Activated naive CD8-positive, alpha-beta T cell treated with anti-CD3 and anti-CD28 coated beads, Interleukin-2, amount 50 U/mL, for 24 hours (primary cell): ENCODE measurements around the gene PUS1.

Source experiments
- ATAC-seq: fragments of 150-1000 bp; cut with Tn5 transposase; one replicate; pipeline ENCODE4 v1.10.0; 2021
- DNase-seq: peaks from one replicate; pipeline ENCODE4 v3.0.0; 2021
- H3K27ac Mint-ChIP-seq: one replicate; pipeline ENCODE4 v1.8.0; 2021; ENCODE audit warnings: mild to moderate bottlenecking, mixed read lengths
- H3K27me3 Mint-ChIP-seq: one replicate; pipeline ENCODE4 v1.8.0; 2021; ENCODE audit warnings: mixed read lengths
- H3K36me3 Mint-ChIP-seq: one replicate; pipeline ENCODE4 v1.8.0; 2021; ENCODE audit warnings: low read depth, mixed read lengths
- H3K4me1 Mint-ChIP-seq: one replicate; pipeline ENCODE4 v1.8.0; 2021; ENCODE audit warnings: mixed read lengths
- H3K4me3 Mint-ChIP-seq: one replicate; pipeline ENCODE4 v1.8.0; 2021; ENCODE audit warnings: mild to moderate bottlenecking, moderate library complexity, mixed read lengths
- H3K9me3 Mint-ChIP-seq: one replicate; pipeline ENCODE4 v1.8.0; 2021; ENCODE audit warnings: mixed read lengths

PUS1 gene

DNA sequence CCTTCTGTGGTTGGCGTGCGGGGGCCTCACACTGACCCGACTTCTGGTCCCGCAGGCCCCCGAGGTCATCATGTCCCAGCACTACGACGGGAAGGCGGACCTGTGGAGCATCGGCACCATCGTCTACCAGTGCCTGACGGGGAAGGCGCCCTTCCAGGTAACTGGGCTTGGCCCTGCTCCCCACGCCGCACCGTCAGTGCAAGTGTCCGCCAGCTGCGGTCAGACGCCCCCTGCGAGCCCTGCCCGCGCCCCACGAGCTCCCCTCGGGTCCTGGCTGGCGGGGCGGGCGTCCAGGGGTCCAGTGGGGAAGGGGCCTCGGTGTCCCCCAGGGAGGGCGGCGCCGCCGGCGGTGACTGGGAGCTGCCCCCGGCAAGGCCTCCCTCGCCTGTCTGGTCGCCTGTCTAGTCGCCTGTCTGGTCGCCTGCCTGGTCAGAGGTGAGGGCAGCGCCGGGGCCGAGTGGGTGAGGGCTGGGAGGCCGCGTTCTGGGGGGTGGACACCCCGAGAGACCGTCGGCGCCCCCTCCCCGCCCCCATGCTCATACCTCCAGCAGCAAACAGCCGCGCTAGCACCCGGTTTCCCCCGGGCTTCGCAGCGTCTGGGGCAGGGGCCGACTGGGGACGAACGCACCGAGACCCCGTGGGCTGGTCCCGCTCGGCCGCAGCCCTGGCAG lies 19.9 kb upstream of the PUS1 start:
- ATAC-seq (no peak), DNase-seq (no peak)
- no peak overlapping the region for H3K4me3 Mint-ChIP-seq
- no peak overlapping the region for H3K27ac Mint-ChIP-seq
- peaks cover 6% of the 10 kb centered on the region for H3K4me1 Mint-ChIP-seq
- no peaks in the 10 kb centered on the region for H3K27me3 Mint-ChIP-seq
- H3K9me3 Mint-ChIP-seq = no peaks in the 10 kb centered on the region
- H3K36me3 Mint-ChIP-seq = no peaks in the 10 kb centered on the region

DNA sequence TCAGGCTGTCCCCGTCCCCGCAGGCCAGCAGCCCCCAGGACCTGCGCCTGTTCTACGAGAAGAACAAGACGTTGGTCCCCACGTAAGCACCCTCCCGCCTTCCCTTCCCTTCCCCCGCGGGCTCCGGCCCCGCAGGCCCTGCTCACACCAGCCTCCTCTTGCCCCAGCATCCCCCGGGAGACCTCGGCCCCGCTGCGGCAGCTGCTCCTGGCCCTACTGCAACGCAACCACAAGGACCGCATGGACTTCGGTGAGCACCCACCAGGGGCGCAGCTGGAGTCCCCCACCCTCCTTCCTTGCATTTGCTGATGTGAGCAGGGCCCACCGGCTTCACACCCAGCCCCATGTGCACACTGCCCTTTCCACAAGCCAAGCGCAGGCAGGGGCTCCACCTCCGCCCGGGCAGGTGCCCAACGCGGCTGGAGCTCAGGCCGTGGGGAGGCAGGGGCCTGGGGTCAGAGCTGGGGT lies 19.3 kb upstream of the PUS1 start:
- DNase-seq (no peak), ATAC-seq (no peak)
- Mint-ChIP-seq H3K4me1 (peaks cover 4% of the 10 kb centered on the region), H3K27me3 (no peaks in the 10 kb centered on the region), H3K9me3 (no peaks in the 10 kb centered on the region), H3K27ac (no peak overlapping the region), H3K36me3 (no peaks in the 10 kb centered on the region), H3K4me3 (no peak overlapping the region)

DNA sequence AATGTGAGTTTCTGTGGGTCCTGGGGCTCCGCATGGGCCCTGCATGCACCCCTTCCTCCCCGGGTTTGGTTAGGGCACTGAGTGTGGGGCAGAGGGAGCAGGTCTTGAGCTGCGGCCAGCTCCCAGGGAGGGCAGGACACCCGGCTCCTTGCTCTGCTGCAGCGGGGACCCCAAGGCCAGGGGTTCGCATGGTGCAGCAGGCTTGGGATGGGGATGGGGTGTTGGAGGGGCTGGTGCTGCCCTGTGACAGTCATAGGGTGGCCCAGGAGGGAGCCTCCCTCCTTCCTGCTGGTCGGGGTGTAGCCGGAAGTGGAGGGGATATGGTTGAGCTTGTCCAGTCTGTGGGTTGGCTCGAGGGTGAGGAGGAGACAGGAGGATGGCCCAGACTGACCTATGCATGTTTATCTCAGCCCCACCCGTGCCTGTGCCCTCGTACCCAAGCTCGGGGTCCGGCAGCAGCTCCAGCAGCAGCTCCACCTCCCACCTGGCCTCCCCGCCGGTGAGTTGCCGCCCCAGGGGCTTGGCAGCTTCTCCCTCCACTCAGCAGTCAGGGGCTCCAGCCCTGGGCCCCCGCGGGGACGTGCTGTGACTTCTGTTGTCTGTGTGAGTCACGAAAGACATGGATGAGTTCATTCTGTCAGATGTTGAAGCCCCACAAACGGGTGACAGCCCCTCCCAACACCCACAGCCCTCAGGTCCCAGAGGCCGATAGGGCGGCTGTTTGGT lies 18.6 kb upstream of the PUS1 start:
- no peaks in the 10 kb centered on the region for H3K27me3 Mint-ChIP-seq
- no peaks in the 10 kb centered on the region for H3K9me3 Mint-ChIP-seq
- DNase-seq (no peak), ATAC-seq (no peak)
- H3K27ac Mint-ChIP-seq = no peak overlapping the region
- H3K36me3 Mint-ChIP-seq = no peaks in the 10 kb centered on the region
- H3K4me1 Mint-ChIP-seq = peaks cover 4% of the 10 kb centered on the region
- H3K4me3 Mint-ChIP-seq = no peak overlapping the region

DNA sequence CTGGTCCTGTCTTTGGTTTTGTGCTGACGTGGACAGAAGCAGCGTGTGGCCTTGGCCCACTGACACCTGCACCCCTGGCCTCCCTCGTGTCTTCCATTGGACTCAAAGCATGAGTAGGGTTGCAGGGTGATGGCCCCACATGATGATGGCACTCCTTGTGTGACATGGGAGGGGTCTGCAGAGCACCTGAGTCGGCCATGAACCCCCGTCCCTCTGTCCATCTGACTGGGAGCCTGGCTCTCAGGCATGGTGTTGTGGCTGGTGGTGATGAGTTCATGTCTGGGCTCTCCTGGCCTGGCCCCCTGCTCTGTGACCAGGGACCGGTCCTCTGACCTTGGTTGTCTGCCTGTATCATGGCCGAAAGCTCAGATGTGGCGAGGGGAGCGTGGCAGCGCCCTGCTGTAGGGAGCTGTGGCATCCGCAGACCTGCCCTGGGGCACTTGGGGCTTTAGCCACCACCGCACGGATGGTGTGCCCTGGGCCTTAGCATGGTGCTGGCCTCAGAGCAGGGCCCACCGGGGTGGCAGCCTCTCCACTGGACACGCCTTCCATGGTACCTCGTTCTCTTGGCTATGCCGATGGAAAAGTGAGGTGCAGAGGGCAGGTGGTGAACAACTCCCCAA lies 17.9 kb upstream of the PUS1 start:
- Mint-ChIP-seq H3K9me3 (no peaks in the 10 kb centered on the region), H3K4me1 (no peaks in the 10 kb centered on the region), H3K4me3 (no peak overlapping the region), H3K27ac (no peak overlapping the region), H3K27me3 (no peaks in the 10 kb centered on the region), H3K36me3 (no peaks in the 10 kb centered on the region)
- DNase-seq (no peak), ATAC-seq (no peak)

DNA sequence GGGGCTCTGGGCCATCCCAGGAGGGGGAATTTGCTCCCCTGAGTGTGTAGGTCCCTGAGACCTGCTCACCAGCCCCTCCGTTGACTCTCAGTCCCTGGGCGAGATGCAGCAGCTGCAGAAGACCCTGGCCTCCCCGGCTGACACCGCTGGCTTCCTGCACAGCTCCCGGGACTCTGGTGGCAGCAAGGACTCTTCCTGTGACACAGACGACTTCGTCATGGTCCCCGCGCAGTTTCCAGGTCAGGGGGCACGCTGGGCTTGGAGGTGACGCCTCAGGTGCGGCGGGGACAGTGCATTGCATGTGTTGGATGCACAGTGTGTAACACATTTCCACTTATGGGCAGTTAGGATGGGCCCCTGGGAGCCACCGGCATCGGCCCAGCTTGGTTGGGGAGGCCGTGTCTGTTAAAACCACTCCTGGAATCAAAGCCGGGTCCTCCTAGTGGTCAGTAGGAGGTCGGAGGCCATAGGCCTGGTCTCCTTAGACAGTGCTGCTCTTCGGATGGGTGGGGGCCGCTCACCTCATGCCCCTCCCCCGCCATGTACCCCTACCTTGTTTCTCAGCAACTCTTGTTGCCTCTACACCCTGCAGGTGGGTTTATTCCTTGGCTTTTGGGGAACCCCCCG lies 17.1 kb upstream of the PUS1 start:
- H3K27me3 Mint-ChIP-seq = no peaks in the 10 kb centered on the region
- DNase-seq = no peak
- H3K4me3 Mint-ChIP-seq = no peak overlapping the region
- no peak for ATAC-seq
- no peaks in the 10 kb centered on the region for H3K9me3 Mint-ChIP-seq
- H3K4me1 Mint-ChIP-seq = no peaks in the 10 kb centered on the region
- no peak overlapping the region for H3K27ac Mint-ChIP-seq
- no peaks in the 10 kb centered on the region for H3K36me3 Mint-ChIP-seq

DNA sequence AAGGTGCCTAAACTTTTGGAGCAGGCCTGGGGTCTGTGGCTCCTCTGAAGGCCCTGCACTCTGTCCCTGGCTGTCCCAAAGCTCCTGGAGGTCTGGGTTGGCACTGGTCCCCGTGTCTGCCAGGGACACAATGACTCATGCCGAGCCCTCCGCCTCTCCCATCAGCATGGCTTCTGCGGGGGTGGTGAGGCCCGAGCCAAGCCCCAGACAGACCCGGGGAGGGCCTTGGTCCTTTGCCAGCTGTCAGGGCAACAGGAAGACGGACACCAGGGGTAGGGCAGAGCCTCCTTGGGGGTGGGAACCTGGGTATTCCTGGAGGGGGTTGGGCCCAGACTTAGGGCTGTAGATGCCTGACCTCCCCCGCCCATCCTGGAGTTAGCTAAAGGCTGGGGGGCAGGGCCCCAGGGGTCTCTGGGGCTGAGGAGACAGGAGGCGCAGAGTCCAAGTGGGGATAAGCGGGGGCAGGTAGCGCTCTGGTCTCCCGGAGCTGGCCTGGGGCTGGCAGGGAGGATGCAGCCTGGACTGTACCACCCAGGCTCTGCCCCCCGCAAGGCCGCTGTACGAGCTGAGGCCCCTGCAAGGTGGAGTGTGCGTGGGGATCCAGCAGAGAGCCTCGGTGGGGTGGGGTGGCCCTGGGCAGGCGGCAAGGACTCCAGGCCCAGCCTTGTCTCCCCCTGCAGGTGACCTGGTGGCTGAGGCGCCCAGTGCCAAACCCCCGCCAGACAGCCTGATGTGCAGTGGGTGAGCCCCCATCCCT lies 16.4 kb upstream of the PUS1 start:
- H3K27me3 Mint-ChIP-seq = no peaks in the 10 kb centered on the region
- H3K4me3 Mint-ChIP-seq = no peak overlapping the region
- DNase-seq (no peak), ATAC-seq (peak; percentile 7)
- no peaks in the 10 kb centered on the region for H3K36me3 Mint-ChIP-seq
- H3K27ac Mint-ChIP-seq = no peak overlapping the region
- no peaks in the 10 kb centered on the region for H3K9me3 Mint-ChIP-seq
- no peaks in the 10 kb centered on the region for H3K4me1 Mint-ChIP-seq

DNA sequence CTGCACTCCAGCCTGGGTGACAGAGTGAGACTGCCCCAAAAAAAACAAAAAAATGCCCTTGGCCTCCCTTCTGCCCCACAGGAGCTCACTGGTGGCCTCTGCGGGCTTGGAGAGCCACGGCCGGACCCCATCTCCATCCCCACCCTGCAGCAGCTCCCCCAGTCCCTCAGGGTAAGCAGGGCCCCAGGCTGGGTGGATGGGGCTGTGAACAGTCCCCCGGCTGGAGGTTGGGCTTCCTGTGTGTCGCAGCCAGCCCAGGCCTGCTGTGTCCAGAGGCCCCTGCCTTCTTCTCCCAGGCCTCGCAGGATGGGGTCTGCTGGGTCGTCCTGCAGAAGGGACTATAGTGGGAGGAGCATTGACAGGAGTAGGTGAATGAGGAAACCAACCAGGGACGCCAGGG lies 15.4 kb upstream of the PUS1 start:
- no peak for ATAC-seq
- no peak for DNase-seq
- Mint-ChIP-seq H3K27me3 (no peaks in the 10 kb centered on the region), H3K4me1 (no peaks in the 10 kb centered on the region), H3K36me3 (no peaks in the 10 kb centered on the region), H3K9me3 (no peaks in the 10 kb centered on the region), H3K27ac (no peak overlapping the region), H3K4me3 (no peak overlapping the region)

DNA sequence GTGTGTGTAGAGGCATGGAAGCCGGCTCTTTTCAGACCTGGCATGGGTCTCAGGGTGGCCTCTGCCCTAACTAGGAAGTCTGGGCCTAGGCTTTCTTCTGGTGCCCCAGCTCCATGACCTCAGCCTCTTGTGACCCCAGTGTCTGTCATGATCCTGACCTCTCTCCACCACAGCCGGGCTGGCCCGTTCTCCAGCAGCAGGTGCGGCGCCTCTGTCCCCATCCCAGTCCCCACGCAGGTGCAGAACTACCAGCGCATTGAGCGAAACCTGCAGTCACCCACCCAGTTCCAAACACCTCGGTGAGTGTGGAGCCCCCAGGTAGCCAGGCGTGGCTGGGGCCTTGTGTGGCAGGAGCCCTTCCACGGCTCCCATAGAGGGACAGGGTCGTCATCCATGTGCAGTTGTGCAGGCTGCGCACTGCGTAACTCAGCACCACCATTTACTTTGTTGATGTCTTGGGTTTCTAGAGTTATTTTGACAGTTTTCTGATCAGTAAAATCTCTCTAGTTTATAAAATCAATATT lies 14.8 kb upstream of the PUS1 start:
- no peaks in the 10 kb centered on the region for H3K4me1 Mint-ChIP-seq
- H3K27me3 Mint-ChIP-seq = no peaks in the 10 kb centered on the region
- no peak overlapping the region for H3K4me3 Mint-ChIP-seq
- no peak overlapping the region for H3K27ac Mint-ChIP-seq
- no peaks in the 10 kb centered on the region for H3K9me3 Mint-ChIP-seq
- ATAC-seq (no peak), DNase-seq (no peak)
- no peaks in the 10 kb centered on the region for H3K36me3 Mint-ChIP-seq

DNA sequence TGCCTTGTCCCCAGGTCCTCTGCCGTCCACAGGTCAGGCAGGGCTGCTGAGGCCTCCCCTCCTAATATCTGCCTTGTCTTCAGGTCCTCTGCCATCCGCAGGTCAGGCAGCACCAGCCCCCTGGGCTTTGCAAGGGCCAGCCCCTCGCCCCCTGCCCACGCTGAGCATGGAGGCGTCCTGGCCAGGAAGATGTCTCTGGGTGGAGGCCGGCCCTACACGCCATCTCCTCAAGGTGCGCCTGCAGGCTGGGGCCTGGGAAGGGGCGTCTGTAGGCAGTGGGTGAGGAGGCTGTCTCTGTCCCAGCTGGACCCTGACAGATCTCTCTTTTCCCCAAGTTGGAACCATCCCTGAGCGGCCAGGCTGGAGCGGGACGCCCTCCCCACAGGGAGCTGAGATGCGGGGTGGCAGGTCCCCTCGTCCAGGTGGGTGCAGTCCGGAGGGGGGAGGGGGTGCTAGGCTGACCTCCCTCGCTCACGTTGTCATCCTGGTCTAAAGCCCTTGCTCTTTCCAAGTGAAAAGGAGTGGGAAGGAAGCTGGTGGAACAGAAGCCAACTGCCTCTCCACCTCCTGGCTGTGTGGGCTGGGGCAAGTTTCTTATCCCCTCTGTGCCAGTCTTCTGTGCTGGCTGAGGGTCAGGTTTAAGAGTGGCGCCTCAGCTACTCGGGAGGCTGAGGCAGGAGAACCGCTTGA lies 13.9 kb upstream of the PUS1 start:
- DNase-seq (no peak), ATAC-seq (no peak)
- Mint-ChIP-seq H3K9me3 (no peaks in the 10 kb centered on the region), H3K4me1 (no peaks in the 10 kb centered on the region), H3K27ac (no peak overlapping the region), H3K27me3 (no peaks in the 10 kb centered on the region), H3K4me3 (no peak overlapping the region), H3K36me3 (no peaks in the 10 kb centered on the region)

DNA sequence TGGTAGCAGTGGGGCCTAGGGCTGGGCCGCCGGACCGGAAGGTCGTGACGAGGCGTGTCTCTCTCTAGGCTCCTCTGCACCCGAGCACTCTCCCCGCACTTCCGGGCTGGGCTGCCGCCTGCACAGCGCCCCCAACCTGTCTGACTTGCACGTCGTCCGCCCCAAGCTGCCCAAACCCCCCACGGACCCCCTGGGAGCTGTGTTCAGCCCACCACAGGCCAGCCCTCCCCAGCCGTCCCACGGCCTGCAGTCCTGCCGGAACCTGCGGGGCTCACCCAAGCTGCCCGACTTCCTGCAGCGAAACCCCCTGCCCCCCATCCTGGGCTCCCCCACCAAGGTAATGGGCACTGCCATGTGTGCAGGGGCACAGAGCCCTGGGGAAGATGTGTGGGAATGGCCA lies 13.3 kb upstream of the PUS1 start:
- Mint-ChIP-seq H3K36me3 (no peaks in the 10 kb centered on the region), H3K4me3 (no peak overlapping the region), H3K4me1 (no peaks in the 10 kb centered on the region), H3K9me3 (no peaks in the 10 kb centered on the region), H3K27me3 (no peaks in the 10 kb centered on the region), H3K27ac (no peak overlapping the region)
- DNase-seq = no peak
- ATAC-seq = no peak

DNA sequence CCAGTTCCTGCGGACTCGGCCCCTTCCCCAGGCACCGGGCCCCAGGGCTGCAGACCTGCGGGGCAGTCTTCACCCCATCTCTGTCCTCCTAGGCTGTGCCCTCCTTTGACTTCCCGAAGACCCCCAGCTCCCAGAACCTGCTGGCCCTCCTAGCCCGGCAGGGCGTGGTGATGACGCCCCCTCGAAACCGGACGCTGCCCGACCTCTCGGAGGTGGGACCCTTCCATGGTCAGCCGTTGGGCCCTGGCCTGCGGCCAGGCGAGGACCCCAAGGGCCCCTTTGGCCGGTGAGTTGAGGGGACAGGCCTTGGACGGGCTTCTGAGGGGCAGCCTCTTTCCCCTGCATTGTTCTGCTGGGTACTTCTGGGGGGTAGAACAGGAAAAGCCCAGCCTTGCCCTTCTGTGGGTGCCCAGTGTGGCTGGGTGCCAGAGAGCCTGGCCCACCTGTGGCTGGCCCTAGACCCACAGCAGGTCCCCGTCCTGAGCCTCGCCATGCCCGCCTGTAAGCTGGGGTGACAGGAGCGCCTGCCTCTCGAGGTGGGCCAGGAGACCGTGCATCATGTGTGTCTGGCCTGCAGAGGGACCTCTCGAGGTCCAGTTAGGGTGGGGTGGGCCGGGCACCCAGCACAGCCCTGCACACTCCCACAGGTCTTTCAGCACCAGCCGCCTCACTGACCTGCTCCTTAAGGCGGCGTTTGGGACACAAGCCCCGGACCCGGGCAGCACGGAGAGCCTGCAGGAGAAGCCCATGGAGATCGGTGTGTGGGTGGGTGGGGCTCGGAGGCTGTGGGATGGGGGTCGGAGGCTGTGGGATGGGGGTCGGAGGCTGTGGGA lies 12.6 kb upstream of the PUS1 start:
- ATAC-seq (no peak), DNase-seq (no peak)
- no peaks in the 10 kb centered on the region for H3K27me3 Mint-ChIP-seq
- no peaks in the 10 kb centered on the region for H3K4me1 Mint-ChIP-seq
- H3K4me3 Mint-ChIP-seq = no peak overlapping the region
- no peak overlapping the region for H3K27ac Mint-ChIP-seq
- no peaks in the 10 kb centered on the region for H3K36me3 Mint-ChIP-seq
- H3K9me3 Mint-ChIP-seq = no peaks in the 10 kb centered on the region

DNA sequence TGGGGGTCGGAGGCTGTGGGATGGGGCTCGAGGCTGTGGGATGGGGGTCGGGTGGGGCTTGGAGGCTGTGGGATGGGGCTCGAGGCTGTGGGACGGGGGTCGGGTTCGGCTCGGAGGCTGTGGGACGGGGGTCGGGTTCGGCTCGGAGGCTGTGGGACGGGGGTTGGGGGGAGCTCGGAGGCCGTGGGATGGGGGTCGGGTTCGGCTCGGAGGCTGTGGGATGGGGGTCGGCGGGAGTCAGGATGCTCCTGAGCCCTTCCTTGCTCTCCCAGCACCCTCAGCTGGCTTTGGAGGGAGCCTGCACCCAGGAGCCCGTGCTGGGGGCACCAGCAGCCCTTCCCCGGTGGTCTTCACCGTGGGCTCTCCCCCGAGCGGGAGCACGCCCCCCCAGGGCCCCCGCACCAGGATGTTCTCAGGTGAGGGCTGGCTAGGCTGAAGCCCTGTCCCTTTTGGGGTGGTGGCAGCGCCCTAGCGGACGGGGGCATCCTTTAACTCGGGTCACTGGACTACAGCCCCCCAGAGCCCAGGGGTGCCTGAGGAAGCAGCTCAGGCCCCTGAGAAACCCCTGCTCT lies 11.9 kb upstream of the PUS1 start:
- DNase-seq (peak; percentile 18), ATAC-seq (no peak)
- Mint-ChIP-seq H3K4me1 (no peaks in the 10 kb centered on the region), H3K27ac (no peak overlapping the region), H3K27me3 (no peaks in the 10 kb centered on the region), H3K4me3 (no peak overlapping the region), H3K36me3 (no peaks in the 10 kb centered on the region), H3K9me3 (no peaks in the 10 kb centered on the region)

DNA sequence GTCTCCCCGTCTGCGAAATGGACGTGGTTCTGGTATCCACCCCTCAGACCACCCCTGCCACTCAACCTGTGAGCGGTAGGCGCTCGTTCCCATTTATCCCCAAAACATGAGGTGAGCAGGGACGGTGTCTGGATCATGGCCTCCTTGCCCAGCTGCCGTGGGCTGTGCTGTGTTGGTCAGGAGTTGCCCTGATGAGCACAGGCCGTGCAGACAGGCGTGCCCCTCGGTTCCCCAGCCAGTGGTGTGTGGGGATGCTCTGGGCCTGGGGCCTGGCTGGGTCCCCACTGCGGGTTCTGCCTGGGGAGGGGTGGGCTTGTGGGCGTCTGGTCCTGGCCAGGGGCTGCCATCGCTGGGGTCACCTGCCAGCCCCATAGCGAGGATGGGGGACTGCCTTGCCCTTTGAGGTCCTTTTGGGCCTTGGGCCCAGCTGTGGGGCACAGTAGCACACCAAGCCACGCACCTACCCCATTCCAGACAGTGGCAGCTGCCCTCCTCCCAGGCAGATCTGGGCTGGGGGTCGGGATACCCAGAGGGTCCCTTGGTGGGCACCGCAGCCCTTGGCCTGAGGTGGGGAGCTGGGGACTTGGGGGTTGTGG lies 11.3 kb upstream of the PUS1 start:
- Mint-ChIP-seq H3K27me3 (no peaks in the 10 kb centered on the region), H3K4me1 (no peaks in the 10 kb centered on the region), H3K4me3 (no peak overlapping the region), H3K9me3 (no peaks in the 10 kb centered on the region), H3K36me3 (no peaks in the 10 kb centered on the region), H3K27ac (no peak overlapping the region)
- DNase-seq (no peak), ATAC-seq (no peak)
